ENCODE measurements around the gene MLC1.

Gene MLC1

DNA sequence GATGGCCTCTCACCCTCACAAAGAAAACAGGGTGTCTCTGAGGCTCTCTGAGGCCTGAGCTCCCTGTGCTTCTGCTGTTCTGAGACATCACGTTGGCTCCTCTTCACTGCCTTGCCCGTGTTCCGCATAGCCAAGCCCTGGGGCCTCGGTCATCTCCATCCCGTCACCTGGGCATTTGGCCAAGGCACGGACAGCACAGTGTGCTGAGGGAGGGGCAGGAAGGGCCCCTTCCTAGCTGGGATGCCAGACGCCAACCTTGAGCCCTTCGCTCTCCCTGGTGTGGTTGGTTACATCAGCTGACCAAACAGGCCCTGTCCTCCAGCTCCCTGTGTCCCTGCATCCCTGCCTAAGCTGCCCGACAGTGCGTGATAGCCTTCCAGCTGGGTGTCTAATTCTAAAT, 30.5 kb upstream of the MLC1 start:
- 95% methylated on average over 8 of the region's 10 CpGs for WGBS (ENCODE audit: insufficient coverage)
- H3K27me3 ChIP-seq (replicated peaks in 2 of 5; ENCODE audit: control insufficient read depth in 4 of 5, insufficient read depth in 5 of 5, low read length in 4 of 5), result peaks cover 0 to 2% (median 0%) of the 10 kb centered on the region in 5 experiments
- H3K9me3 ChIP-seq (ENCODE audit: control extremely low read depth in 1 of 5, control insufficient read depth in 4 of 5, insufficient read depth in 2 of 5, low read depth in 1 of 5, low read length in 4 of 5), result no peaks in the 10 kb centered on the region
- H3K36me3 ChIP-seq (ENCODE audit: control insufficient read depth in 4 of 4, insufficient read depth in 4 of 4, low read length in 3 of 4), result no peaks in the 10 kb centered on the region
- CTCF ChIA-PET, result interaction anchor here (0.6 to 5.1 kb wide), 3 partner anchors 11 to 1147 kb away, joined by 3 to 23 read pairs (median 11); partner anchors contain the start of gene MLC1
- no peak for DNase-seq
- H3K4me3 ChIP-seq (ENCODE audit: control insufficient read depth in 1 of 7, extremely low read depth in 1 of 7, insufficient read depth in 4 of 7, low read depth in 2 of 7, low read length in 6 of 7), result no peak overlapping the region
- no peak overlapping the region for H3K27ac ChIP-seq (ENCODE audit: insufficient read depth in 1 of 2, low read depth in 1 of 2, low read length in 2 of 2, poor library complexity in 1 of 2, severe bottlenecking in 2 of 2)
- H3K4me1 ChIP-seq (ENCODE audit: control extremely low read depth in 1 of 4, control insufficient read depth in 4 of 4, insufficient read depth in 4 of 4, low read length in 3 of 4), result peaks cover 2 to 42% (median 30%) of the 10 kb centered on the region in 4 experiments
- POLR2A ChIA-PET, result no interaction called here

DNA sequence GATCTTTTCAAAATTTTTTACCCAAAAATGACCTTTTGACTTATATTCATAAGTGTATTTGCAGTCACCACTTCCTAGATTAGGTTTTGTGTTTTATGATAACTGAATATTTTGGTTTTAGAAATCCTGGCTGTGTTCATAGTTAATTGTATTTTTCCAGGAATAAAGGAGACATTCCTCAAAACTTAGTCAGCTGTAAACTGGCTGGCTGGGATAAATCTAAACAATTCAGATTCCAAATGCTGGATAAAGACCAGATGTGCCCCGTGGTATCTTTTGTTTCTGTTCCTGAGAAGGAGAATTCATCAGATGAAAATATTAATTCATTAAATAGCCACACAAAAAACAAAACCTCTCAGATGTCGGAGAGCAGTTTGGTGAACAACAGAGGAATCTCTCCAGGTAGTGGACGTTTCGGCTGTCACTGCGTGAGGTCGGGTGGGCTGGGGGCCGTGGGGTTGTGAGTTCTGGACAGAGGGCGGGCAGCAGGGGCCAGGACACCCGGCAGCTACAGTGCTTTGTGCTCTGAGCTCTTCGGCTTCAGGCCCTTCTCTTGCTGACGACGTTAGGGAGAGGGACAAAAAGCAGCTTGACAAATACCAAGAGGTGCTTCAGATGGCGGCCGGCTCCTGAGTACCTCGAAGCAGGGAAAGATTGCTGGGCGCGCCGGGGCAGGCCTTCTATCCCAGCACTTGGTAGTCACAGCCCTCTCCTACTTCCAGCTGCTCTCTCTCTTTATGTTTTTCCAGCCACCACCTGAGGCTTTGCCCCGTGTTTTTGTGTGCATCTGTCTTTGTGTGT, 29.2 kb upstream of the MLC1 start:
- POLR2A ChIA-PET, result no interaction called here
- 96% methylated on average over 14 of the region's 19 CpGs for WGBS (ENCODE audit: insufficient coverage)
- DNase-seq, result no peak
- H3K36me3 ChIP-seq (ENCODE audit: control insufficient read depth in 4 of 4, insufficient read depth in 4 of 4, low read length in 3 of 4), result no peaks in the 10 kb centered on the region
- CTCF ChIA-PET, result interaction anchor here (1.6 to 3.1 kb wide), 2 partner anchors 12 to 29 kb away, joined by 4 to 11 read pairs; partner anchors contain the start of gene MLC1
- H3K4me3 ChIP-seq (ENCODE audit: control insufficient read depth in 1 of 7, extremely low read depth in 1 of 7, insufficient read depth in 4 of 7, low read depth in 2 of 7, low read length in 6 of 7), result no peak overlapping the region
- H3K9me3 ChIP-seq (ENCODE audit: control extremely low read depth in 1 of 5, control insufficient read depth in 4 of 5, insufficient read depth in 2 of 5, low read depth in 1 of 5, low read length in 4 of 5), result no peaks in the 10 kb centered on the region
- H3K4me1 ChIP-seq (ENCODE audit: control extremely low read depth in 1 of 4, control insufficient read depth in 4 of 4, insufficient read depth in 4 of 4, low read length in 3 of 4), result peaks cover 2 to 42% (median 30%) of the 10 kb centered on the region in 4 experiments
- H3K27ac ChIP-seq (ENCODE audit: insufficient read depth in 1 of 2, low read depth in 1 of 2, low read length in 2 of 2, poor library complexity in 1 of 2, severe bottlenecking in 2 of 2), result no peak overlapping the region
- H3K27me3 ChIP-seq (replicated peaks in 2 of 5; ENCODE audit: control insufficient read depth in 4 of 5, insufficient read depth in 5 of 5, low read length in 4 of 5), result no peaks in the 10 kb centered on the region

DNA sequence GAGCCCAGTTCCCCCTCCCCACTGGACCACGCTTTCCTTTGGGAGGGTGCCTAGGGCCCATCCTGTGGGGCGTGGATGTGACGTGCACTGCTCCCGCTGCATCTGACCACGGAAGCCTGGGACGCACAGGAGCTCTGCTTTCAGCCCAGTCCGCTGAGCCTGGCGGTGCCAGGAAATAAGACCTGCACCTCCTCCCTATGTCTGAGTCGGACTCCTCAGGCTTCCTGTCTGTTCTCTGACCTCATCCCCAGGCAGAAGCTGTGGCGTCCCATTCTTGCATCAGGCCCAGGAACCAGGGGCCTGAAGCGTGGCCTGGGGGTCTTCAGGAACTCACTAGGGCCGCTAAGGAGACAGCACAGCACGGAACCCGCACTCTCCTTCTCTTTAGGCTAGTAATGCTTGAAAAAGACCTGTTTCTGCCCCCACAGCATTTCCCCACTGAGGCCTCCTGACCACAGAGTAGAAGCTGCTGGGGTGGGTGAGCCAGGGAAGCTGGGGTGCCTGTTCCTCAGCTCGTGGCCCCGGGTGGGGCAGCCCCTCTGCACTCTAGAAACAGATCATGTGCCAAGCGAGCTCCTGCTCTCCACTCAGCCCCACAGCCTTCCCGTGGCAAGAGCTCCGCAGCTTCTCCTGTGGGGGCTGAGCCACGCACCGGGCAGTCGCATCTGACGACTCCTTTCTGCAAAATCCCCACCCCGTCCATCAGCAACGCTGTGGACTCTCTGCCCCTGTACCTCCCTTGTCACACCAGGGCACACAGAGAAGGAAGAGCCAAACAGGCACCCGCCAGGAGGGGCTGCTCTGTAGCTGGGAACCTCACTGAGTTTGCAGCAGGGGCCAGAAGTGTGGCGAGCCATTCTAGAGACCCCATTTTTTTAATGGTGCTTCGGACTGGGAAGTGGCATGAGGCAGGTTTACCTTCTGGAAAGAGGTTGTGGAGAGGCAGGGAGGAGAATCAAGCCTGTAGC, 27.2 kb upstream of the MLC1 start:
- POLR2A ChIA-PET, result interaction anchor here (0.5 to 2.8 kb wide), 10 partner anchors 9 to 1413 kb away, joined by 3 to 28 read pairs (median 3); partner anchors contain the start of gene MLC1
- CTCF ChIA-PET, result interaction anchor here (0.9 to 1.7 kb wide), 8 partner anchors 11 to 36 kb away, joined by 3 to 8 read pairs (median 3); no protein-coding TSS in a partner anchor

DNA sequence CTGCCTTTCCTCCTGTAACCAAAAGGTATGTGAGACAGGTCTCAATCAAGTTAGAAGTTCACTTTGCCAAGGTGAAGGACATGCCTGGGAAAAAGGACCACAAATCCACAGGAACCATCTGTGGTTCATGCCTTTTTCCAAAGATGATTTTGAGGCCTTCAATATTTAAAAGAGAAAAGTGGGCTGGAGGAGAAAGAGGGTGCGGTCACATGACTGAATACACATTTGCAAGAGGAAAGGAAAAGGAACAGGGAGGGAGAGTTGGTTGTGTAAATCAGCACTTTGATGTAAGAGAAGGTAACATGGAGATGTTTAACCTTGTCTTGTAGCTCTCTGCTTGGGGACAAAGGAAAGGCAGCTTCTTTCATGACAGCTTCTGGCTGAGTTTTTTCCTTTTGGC, 25.8 kb upstream of the MLC1 start:
- 90% methylated on average over 1 of the region's 1 CpG for WGBS (ENCODE audit: insufficient coverage)
- ChIA-PET POLR2A (interaction anchor here (1.0 to 2.8 kb wide), 3 partner anchors 25 to 80 kb away, joined by 3 to 28 read pairs (median 10); partner anchors contain the start of gene MLC1), CTCF (interaction anchor here (1.3 to 1.9 kb wide), 3 partner anchors 12 to 35 kb away, joined by 3 to 9 read pairs (median 3); partner anchors contain the start of gene MLC1)
- no peaks in the 10 kb centered on the region for H3K27me3 ChIP-seq (replicated peaks in 2 of 5; ENCODE audit: control insufficient read depth in 4 of 5, insufficient read depth in 5 of 5, low read length in 4 of 5)
- H3K27ac ChIP-seq (ENCODE audit: insufficient read depth in 1 of 2, low read depth in 1 of 2, low read length in 2 of 2, poor library complexity in 1 of 2, severe bottlenecking in 2 of 2), result no peak overlapping the region
- peaks cover 2 to 31% (median 27%) of the 10 kb centered on the region in 4 experiments for H3K4me1 ChIP-seq (ENCODE audit: control extremely low read depth in 1 of 4, control insufficient read depth in 4 of 4, insufficient read depth in 4 of 4, low read length in 3 of 4)
- no peaks in the 10 kb centered on the region for H3K9me3 ChIP-seq (ENCODE audit: control extremely low read depth in 1 of 5, control insufficient read depth in 4 of 5, insufficient read depth in 2 of 5, low read depth in 1 of 5, low read length in 4 of 5)
- H3K4me3 ChIP-seq (ENCODE audit: control insufficient read depth in 1 of 7, extremely low read depth in 1 of 7, insufficient read depth in 4 of 7, low read depth in 2 of 7, low read length in 6 of 7), result no peak overlapping the region
- DNase-seq, result peak in 1 of 3 donors; percentile 18
- H3K36me3 ChIP-seq (ENCODE audit: control insufficient read depth in 4 of 4, insufficient read depth in 4 of 4, low read length in 3 of 4), result no peaks in the 10 kb centered on the region

More for the DNA sequence above, 27.2 kb upstream of the MLC1 start:
- peak overlapping the region; percentile 66 to 83 for H3K27ac ChIP-seq (ENCODE audit: insufficient read depth in 1 of 2, low read depth in 1 of 2, low read length in 2 of 2, poor library complexity in 1 of 2, severe bottlenecking in 2 of 2)
- WGBS (ENCODE audit: insufficient coverage), result 7% methylated on average over 23 of the region's 28 CpGs
- no peaks in the 10 kb centered on the region for H3K9me3 ChIP-seq (ENCODE audit: control extremely low read depth in 1 of 5, control insufficient read depth in 4 of 5, insufficient read depth in 2 of 5, low read depth in 1 of 5, low read length in 4 of 5)
- H3K4me1 ChIP-seq (ENCODE audit: control extremely low read depth in 1 of 4, control insufficient read depth in 4 of 4, insufficient read depth in 4 of 4, low read length in 3 of 4), result peaks cover 2 to 30% (median 25%) of the 10 kb centered on the region in 4 experiments
- no peaks in the 10 kb centered on the region for H3K27me3 ChIP-seq (replicated peaks in 2 of 5; ENCODE audit: control insufficient read depth in 4 of 5, insufficient read depth in 5 of 5, low read length in 4 of 5)
- DNase-seq, result peak; percentile 55 to 85 (median 78)
- peak overlapping the region in 4 of 7 experiments; percentile 28 to 66 (median 46) for H3K4me3 ChIP-seq (ENCODE audit: control insufficient read depth in 1 of 7, extremely low read depth in 1 of 7, insufficient read depth in 4 of 7, low read depth in 2 of 7, low read length in 6 of 7)
- no peaks in the 10 kb centered on the region for H3K36me3 ChIP-seq (ENCODE audit: control insufficient read depth in 4 of 4, insufficient read depth in 4 of 4, low read length in 3 of 4)

DNA sequence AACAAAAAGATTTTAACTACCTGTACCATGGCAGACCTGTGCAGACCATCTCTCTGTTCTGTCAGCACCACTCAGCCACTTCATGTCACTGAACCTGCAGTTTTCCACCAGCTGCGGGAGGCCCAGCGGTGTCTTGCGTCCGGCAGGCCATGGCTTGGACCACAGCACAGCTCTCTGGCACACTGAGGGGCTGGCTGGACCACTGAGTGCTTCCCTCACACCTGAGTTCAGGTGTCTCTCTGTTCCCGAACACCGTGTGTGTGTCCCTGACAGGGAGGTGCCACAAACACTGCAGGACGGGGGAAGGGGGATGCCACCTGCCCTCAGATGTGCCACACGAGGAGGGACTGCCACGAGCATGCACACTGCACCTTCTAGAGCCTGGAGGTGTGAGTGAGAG, 22.3 kb upstream of the MLC1 start:
- WGBS (ENCODE audit: insufficient coverage), result 88% methylated on average over 9 of the region's 9 CpGs
- DNase-seq, result no peak
- Histone ChIP-seq H3K9me3 (ENCODE audit: control extremely low read depth in 1 of 5, control insufficient read depth in 4 of 5, insufficient read depth in 2 of 5, low read depth in 1 of 5, low read length in 4 of 5) (no peaks in the 10 kb centered on the region), H3K27me3 (replicated peaks in 2 of 5; ENCODE audit: control insufficient read depth in 4 of 5, insufficient read depth in 5 of 5, low read length in 4 of 5) (no peaks in the 10 kb centered on the region), H3K36me3 (ENCODE audit: control insufficient read depth in 4 of 4, insufficient read depth in 4 of 4, low read length in 3 of 4) (no peaks in the 10 kb centered on the region), H3K4me1 (ENCODE audit: control extremely low read depth in 1 of 4, control insufficient read depth in 4 of 4, insufficient read depth in 4 of 4, low read length in 3 of 4) (peaks cover 2 to 47% (median 34%) of the 10 kb centered on the region in 4 experiments), H3K27ac (ENCODE audit: insufficient read depth in 1 of 2, low read depth in 1 of 2, low read length in 2 of 2, poor library complexity in 1 of 2, severe bottlenecking in 2 of 2) (no peak overlapping the region), H3K4me3 (ENCODE audit: control insufficient read depth in 1 of 7, extremely low read depth in 1 of 7, insufficient read depth in 4 of 7, low read depth in 2 of 7, low read length in 6 of 7) (no peak overlapping the region)
- POLR2A ChIA-PET, result no interaction called here
- CTCF ChIA-PET, result interaction anchor here (2.7 kb wide), 1 partner anchor 22 kb away, joined by 7 read pairs; the partner anchor contains the start of gene MLC1

DNA sequence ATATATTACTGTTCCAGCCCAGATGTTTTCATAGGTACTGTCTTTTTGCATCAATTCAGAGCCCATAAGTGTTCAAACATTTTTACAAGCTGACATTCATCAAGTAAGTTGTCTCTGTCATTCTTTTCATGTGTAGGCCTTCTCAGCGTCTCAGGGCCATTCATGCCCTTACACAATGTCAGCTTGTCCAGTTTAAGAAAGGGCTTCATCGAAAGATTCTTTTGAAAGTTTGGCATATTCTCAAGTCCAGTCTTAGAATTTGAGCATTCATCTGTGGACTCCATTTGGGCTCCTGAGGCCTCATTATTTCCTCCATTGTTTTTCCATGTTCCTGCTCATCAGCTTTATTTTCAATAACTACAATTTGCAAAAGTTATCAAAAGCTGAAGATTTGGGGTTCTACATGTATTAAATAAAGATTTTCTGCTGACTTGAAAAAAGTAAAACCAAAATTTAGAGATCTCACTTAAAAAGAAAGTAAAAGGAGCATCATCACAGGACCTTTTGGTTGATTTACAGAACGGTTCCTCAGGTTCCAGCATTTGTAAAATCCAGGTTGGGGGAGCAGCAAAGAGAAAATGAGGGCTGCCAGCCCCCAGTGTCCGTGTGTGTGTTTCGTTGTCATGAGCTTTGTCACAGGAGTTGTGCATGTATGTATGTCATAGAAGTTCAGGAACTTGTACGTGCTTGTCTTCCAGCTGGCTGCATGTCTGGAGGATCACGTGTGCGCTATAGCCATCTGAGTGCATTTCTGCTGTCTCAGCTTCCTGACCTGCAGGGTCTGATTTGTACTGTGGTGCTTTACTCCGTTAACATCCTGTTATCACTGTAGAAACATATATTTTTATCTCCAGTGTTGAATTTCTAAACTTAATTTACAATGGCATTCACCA, 20.2 kb upstream of the MLC1 start:
- ChIA-PET POLR2A (interaction anchor here (0.6 to 1.6 kb wide), 4 partner anchors 20 to 86 kb away, joined by 4 to 10 read pairs (median 4); partner anchors contain the start of gene MLC1), CTCF (interaction anchor here (0.9 to 3.8 kb wide), 8 partner anchors 9 to 75 kb away, joined by 3 to 23 read pairs (median 4); partner anchors contain the start of gene MLC1)
- peak; percentile 62 to 92 (median 86) for DNase-seq
- H3K4me1 ChIP-seq (ENCODE audit: control extremely low read depth in 1 of 4, control insufficient read depth in 4 of 4, insufficient read depth in 4 of 4, low read length in 3 of 4), result peaks cover 6 to 45% (median 22%) of the 10 kb centered on the region in 4 experiments
- no peaks in the 10 kb centered on the region for H3K27me3 ChIP-seq (replicated peaks in 2 of 5; ENCODE audit: control insufficient read depth in 4 of 5, insufficient read depth in 5 of 5, low read length in 4 of 5)
- peak overlapping the region in 5 of 7 experiments; percentile 24 to 75 (median 46) for H3K4me3 ChIP-seq (ENCODE audit: control insufficient read depth in 1 of 7, extremely low read depth in 1 of 7, insufficient read depth in 4 of 7, low read depth in 2 of 7, low read length in 6 of 7)
- WGBS (ENCODE audit: insufficient coverage), result 21% methylated on average over 7 of the region's 9 CpGs
- H3K36me3 ChIP-seq (ENCODE audit: control insufficient read depth in 4 of 4, insufficient read depth in 4 of 4, low read length in 3 of 4), result no peaks in the 10 kb centered on the region
- H3K9me3 ChIP-seq (ENCODE audit: control extremely low read depth in 1 of 5, control insufficient read depth in 4 of 5, insufficient read depth in 2 of 5, low read depth in 1 of 5, low read length in 4 of 5), result no peaks in the 10 kb centered on the region
- no peak overlapping the region for H3K27ac ChIP-seq (ENCODE audit: insufficient read depth in 1 of 2, low read depth in 1 of 2, low read length in 2 of 2, poor library complexity in 1 of 2, severe bottlenecking in 2 of 2)
